Stimulated activated CD8-positive, alpha-beta memory T cell treated with anti-CD3 and anti-CD28 coated beads, Interleukin-12 subunit alpha, Interleukin-12 subunit beta, amount 100 ng/mL, for 24 hours (primary cell): ENCODE results near the gene SOCS3.

Source experiments
- DNase-seq: peaks from one replicate; pipeline ENCODE4 v3.0.0-alpha.2; 2020; ENCODE audit errors: extremely low read depth

Gene SOCS3

DNA sequence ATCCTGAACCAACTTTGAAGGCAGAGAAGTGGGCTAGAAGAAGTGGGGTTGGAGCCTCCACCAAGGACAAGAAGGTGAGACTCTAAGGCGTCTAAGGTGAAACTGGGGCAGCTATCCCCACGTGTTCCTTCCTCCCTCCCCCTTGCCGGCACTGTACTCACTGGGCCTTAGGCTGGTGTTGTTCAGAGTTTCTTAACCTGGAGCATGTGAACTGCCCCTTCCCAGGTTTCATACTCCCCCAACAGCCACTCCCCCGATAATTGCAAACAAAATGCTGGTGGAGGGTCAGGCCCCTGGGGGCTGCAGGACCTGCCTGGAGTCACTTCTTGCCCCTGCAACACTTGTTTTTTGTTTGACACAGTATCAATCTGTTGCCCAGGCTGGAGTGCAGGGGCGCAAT, 7.3 kb upstream of the SOCS3 start:
- DNase-seq, result no peak

DNA sequence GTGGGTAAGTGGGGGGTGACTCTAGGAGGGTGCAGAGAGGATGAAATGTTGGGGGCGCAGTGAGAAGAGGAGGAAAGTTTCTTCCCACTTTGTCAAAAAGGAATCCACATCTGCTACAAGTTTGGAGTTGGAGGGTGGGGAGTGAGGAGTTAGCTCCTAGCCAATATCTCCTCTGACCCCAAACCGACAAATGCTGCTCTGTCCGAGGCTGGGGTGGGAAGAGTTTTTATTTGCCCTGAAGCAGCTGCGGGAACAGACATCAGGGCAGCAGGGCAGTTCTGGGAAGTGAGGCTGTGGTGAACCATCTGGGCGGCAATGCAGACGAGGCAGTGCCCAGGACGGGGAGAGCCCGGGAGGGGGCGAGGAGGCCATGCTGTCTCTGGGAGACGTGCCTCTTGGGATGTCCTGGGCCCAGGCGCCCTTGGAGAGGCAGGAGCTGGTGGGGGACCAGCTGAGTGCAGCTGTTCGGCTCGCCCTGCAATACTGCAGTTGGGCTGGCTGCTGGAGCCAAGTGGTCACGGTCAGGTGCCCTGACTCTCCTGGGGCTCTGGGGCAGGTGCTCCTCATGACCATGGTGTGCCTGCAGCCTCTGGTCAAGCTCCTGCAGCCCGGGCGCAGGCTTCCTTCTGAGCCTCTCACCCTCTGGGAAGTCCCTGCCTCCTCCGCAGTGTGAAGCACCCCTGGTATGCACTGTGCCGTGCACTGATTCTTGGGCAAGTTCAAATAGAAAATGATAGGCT, 6.4 kb upstream of the SOCS3 start:
- DNase-seq, result no peak

DNA sequence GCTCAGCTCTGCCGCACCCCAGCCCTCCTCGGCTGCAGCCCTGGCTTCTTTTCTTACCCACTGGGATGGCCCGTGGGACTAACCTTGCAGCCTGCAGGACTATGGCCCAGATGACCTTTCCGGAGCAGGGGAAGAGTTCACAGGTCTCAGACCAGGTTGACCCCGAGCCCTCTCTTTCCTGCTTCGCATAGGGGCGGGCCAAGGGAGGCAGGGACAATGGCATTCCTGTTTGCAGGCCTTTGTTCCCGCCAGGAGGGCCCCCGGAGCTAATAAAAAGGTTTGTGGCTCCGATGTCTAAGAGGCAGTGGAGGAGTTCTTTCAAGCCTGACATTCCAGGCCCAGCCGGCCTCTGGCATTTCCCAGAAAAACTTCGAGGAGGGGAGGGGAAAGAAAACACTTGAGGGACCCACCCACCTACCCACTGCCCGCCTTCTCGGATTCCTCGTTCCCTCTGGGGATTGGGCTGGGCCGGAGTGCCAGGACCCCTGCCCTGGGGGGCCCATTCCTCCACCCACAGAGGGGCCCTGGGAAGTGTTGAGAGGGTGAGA, 5.8 kb upstream of the SOCS3 start:
- DNase-seq, result no peak

DNA sequence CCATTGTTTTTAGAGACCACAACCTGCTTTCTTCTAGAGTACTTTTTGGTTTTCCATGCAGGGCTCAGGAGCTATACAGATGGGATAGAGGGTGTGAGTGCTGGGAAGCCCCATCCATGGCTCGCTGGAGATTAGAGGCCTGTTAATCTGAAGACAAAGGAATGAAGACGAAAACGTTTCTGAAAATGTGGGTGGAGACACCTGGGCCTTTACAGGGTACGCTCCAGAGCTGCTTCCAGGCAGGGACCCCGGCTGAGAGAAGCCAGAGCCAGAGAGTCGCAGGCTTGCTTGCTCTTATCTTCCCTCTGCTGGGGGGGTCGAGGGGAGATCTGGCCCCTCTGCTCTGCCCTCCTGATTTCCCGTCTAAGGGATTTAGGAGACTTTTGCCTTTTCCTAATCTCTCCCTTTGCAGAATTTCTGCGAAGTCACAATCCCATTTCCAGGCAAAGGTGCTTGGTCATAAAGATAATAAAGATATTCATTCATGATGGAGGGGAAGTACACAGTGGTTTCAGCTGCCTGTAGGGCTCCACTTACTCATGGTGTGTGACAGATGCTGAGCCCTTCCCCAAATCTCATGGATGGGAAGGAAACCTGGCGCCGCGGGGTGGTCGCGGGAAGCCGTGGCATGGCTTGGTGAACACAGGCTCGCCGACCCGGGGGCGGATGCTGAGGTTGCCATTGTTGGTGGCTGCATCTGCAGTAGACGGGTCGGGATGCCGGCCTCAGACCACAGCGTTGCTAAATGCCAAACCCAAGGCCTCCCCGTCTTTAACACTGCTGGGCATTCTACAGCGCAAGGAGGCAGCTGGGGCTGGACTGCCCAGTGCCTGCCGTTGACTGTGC, 4.8 kb upstream of the SOCS3 start:
- DNase-seq, result no peak

DNA sequence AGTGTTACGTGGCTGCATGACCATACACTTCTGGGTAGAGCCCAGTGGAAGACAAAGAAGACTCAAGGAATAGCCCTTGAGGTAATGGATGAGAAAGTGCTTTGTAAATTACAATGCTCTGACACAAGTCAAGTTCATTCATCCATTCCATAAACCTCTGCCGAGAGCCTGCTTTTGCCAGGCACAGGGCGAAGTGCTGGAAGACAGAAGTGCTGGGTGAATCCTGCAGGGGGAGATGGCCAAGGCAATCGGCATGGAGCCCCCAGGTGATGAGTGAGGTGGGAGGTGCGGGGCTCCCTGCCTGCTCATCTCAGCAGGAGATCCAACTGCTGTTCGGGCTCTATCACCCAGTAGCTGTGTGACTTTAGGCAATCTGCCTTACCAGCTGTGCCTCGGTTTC, 2.8 kb upstream of the SOCS3 start:
- DNase-seq, result no peak

DNA sequence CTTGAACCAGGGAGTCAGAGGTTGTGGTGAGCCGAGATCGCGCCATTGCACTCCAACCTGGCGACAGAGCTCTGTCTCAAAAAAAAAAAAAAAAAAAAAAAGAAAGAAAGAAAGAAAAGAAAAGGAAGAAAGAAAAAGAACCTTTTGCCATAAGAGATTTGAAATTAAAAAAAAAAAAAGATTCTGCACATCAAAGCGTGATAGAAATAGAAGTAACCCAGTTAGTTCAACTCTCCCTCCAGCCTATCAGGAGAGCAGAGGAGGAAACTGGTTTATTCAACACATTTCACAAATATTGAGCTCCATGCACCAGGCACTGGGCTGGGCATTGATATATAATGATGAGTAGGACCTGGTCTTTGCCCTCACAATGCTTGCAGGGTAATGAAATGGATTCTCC, 2.4 kb upstream of the SOCS3 start:
- DNase-seq, result no peak

DNA sequence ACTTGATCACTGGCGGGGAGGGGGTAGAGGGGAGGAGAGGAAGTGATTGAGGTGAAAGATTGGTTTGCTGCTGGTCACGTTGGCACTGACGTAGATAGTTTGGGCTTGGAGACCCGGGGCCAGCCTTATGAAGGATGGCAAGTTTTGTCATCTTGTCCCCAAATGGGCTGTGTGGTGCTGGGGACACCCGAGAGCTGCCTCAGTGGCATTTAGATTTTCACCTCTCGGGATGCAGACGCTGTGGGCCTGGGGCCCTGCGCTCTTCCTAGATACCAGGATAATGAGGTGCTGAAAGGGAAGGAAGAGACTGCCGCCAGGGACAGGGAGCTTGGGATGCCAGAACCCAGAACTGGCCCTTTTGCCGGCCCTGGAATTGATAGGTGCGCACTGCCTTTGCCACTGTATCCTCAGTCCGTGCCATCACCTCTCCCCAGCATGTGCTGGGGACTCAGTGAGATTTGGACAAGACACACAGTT, 1.4 kb upstream of the SOCS3 start:
- no peak for DNase-seq

DNA sequence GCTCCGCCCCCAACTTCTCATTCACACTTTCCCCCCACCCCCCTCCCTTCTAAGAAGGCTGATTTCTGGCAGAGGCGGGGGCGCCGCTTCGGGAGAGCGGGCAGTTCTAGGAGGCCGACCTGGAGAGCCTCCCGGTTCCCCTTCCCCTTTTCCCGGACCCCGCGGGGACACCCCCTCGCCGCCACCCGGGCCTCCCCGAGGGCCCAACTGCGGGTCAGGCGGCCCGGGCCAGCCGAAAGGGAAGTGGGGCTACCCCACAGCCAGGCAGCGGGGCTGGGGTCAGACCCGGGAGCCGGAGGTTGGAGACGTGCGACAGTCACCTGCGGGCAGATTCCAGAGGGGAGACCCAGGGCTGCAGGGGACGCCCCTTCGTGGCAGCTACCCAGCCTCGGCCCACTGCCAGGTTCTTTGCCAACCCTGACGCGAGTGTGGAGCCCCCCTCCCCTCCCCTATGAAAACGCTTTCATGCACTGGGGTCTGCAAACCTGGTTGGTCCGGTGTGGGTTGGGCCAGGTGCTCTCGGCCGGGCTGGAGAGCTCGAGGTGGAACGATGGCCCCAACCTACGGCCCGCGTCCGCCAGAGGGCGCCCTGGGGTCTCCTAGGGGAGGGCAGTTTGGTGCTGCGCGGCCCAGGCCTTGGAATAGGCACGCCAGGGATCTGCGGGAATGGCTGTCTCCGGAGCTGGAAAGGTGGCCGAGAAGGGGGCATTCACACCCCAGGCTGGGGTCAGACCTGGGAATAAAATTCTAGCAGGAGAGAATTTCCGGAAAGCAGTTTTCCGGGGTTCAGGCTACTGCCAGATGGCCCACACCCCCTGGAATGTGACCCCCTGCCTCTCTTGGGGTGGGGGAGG, 721 bp upstream of the SOCS3 start:
- peak; percentile 74 for DNase-seq

DNA sequence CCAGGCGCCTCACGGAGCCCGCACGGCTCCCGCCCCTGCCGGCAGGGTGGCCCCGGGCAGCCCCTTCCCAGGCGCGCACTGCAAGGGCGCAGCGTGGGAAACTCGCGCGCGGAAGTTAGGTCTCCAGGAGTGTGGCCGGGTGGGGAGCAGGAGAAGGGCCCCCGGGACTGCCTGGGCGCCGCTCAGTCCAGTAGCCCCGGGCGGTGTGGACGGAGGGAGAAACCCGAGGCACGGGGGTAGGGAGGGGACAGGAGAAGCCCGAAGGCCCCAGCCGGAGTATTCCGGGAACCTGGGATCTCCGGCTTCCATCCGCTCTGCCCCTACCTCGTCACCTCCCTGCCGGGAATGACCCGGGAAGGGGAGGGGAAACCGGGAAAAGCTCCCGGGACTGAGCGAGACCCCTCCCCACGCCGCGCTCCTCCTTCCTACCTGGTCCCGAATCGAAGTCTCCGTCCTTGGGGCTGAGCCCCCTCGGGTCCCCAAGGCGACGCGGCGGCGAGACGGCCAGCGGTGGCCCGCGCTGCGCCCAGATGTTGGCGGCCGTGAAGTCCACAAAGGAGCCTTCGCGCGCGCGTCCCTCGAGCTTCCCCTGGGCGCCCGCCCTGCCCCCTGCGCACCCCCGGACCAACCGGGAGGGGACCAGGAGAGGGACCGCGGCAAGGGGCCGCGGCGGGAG, 418 bp downstream of the SOCS3 start:
- DNase-seq, result no peak

DNA sequence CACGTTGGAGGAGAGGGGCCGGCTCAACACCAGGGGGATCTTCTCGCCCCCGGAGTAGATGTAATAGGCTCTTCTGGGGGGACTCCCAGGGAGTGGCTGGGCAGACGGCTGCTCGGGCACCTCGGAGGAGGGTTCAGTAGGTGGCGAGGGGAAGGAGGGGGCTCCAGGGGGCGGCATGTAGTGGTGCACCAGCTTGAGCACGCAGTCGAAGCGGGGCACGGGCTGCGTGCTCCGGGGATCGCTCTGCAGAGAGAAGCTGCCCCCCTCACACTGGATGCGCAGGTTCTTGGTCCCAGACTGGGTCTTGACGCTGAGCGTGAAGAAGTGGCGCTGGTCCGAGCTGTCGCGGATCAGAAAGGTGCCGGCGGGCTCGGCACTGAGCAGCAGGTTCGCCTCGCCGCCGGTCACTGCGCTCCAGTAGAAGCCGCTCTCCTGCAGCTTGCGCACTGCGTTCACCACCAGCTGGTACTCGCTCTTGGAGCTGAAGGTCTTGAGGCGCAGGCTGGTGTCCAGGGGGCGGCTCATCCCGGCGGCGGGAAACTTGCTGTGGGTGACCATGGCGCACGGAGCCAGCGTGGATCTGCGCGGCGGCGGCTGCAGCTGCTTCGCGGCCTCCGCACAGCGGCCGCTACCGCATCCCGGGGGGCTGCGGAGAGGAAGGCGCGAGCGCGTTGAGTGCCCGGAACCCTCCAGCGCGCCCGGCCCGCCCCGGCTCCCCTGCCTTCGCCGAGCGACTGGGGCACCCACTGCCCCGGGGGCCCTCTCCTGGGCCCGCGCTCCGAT, 1.1 kb downstream of the SOCS3 start:
- no peak for DNase-seq

DNA sequence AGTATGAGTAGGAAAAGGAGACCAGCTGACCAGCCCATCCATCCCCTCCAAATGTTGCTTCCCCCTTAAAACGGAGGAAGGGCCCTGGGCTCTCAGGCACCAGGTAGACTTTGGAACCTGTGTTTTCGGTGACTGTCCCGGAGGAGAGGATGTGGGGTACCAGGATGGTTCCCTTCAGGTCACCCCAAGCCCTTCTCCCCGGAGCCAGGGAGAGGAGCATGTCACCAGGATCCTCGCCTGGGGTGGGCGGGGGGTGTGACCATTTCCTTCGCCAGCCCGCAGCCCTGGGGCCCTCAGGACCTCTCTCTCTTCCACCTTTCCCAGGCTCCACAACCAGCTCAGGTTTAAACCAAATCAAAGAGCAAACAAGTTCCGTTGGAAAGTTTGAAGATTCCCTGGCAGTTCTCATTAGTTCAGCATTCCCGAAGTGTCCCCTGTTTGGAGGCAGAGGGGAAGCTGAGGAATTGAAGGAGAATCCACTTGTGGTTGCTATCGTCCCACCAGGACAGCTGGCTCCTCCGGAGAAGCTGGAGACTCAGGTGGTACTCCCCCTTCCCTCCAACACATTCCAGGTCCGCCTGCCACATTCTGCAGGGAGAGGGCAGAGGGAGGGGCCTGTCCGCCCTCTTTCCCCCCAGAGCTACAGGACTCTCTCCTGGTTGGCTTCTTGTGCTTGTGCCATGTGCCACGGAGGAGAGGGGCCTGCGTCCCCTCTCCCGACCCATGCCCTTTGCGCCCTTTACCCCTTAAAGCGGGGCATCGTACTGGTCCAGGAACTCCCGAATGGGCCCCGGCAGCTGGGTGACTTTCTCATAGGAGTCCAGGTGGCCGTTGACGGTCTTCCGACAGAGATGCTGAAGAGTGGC, 2.0 kb downstream of the SOCS3 start:
- no peak for DNase-seq

DNA sequence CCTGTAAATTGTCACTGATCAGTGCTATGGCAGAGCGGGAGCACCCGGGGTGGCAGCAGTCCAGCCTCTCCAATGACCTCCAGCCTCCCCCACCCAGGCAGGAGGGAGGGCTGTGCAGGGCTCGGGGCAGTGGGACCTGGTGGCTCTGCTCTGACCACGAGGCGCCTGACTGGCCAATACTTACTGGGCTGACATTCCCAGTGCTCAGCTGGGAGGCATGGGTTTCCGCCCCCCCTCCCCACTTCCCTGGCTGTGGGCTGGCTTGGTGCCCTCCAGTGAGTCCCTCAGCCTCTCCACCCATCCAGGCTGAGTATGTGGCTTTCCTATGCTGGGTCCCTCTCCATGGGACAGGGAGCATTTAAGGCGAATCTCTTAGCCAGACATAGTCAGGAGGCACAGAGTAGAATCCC, 2.7 kb downstream of the SOCS3 start:
- DNase-seq, result no peak

DNA sequence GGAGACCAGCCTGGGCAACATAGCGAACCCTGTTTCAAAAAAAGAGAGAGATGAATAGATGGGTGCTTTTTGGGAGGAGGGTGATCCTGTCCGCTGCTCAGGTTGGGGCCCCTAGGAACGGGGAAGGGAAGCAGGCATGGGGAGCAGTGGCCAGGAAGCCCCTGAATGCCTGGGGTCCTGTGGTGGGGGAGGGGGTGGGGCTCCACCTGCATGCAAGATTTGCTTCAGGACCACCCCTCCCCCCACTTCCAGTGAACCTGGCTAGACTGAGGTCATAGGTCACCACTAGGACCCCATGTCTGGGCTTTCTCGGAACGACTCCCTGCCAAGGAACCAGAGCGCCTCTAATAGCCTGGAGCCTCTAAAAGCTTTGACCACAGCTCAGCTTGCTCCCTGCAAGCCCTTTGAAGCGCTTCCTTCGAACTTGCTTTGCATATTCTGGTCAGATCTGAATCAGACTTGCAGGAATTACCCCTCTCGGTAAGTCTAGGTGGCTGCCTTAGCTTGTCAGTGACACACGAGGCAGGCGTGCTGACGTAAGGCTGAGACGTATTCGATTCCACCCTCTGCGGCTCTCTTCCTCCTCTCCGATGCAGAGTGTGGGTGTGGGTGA, 3.7 kb downstream of the SOCS3 start:
- DNase-seq, result peak; percentile 67

DNA sequence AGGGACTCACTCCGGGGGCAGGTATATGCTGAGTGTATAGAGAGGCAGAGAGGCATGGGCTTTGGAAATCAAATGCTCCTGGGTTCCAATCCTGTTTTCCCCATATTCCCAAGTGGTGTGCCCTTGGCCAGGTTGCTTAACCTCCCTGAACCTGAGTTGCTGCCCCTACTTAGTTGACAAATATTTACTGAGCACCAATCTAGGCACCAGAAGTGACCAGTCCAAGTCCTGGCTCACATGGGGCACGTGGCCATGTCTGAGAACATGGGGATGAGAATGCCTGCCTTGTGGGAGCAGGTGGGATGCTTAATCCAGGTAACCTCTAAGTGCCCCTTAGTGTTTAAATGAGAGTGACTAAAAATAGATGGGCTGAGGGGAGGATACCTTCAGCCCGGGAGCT, 4.2 kb downstream of the SOCS3 start:
- no peak for DNase-seq

DNA sequence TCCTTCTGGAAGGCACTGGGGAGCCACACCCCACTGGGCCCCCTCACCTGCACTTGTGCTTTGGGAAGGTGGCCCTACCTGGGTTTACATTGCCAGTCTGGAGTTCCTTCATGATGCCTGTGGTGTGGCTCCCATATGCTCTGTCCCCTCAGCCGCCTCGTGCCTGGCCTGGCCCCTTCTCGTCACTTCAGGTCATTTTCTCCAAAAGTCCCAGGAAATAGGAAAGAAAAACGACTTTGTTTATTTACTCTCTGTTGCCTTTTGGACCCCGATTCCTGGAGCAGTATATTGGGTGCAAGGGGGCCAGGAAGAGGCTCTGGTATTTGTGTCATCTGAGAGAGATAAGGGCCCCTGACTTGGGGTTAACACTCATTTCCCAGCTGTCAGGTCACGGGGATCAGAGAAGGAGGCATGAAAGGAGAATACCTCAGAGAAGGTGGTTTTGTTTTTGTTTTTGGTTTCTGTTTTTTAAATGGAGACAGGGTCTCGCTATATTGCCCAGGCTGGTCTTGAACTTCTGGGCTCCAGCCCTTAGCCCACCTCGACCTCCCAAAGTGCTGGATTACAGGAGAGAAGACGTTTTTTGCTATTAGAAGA, 4.7 kb downstream of the SOCS3 start:
- DNase-seq, result no peak

DNA sequence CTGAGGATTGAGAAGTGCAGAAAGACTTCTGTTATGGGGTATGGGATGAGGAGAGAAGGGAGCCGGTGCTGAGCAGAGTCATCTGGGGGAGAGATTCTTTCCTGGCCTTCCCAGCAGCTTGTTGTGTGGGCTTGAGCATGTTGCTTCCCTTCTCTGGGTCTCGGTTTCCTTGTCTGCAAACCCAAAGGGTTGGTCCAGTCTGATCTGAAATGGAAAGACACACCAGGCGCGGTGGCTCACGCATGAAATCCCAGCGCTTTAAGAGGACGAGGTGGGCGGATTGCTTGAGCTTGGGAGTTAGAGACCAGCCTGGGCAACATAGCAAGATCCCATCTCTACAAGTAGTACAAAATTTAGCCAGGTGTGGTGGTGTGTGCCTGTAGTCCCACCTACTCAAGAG, 6.0 kb downstream of the SOCS3 start:
- DNase-seq, result no peak

DNA sequence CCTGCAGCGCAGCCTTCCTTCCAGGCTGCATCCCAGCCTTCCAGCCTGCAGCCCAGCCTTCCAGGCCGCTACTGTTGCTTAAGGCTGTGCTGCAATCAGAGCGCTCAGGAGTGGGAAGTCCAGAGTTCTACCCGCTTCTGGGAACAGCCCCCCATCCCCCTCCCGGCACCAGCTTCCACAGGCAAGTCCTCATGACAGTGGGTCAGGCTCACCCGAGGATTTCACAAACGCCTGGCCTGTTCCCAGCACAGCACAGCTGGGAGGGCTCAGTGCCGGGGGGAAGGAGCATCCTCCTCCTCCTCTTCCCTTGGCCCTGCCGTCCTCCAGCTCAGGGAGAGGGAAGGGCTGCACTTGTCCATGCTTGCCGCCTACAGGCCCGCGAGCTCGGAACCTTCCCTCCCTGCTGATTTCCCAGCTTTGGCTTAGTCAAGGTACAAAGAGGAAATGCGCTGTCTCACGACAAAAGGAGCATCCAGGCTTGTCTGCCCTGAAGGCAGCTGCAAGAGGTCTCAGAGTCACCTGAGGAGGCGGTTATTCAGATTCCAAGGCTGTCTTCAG, 8.3 kb downstream of the SOCS3 start:
- no peak for DNase-seq

DNA sequence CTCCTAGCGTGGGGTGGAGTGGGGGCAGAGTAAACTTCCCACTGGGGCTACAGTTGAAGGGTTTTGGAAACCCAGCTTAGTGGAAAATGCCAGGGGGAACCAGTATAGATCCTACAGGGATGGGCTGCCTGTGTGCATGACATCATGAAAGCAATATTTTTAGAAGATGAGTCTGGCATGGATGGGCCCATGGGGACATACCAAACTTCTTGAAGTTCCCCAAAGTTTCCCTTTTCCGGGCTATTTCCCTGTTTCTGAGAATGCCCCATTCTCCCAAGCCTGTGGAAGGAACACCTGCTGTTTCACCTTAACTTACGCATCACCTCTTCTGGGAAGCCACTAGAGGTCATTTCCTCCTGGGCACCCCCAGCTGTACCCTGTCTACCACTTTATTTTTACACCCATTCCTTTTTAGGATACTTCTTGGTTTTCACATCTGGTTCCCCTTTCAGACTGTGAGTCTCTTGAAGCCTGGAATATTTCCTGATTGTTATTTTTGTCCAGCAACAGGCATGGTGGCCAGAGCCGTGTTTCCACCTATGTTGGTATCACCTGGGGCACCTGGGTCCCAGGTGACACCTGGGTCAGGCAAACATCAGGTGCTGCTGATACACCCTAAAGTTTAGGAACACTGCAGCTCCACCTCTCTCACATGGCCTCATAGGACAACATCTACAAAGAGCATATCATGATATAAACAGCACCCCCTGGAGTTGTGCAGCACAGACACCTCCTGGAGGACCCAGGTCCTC, 9.8 kb downstream of the SOCS3 start:
- no peak for DNase-seq
